SK-N-SH treated with all-trans-retinoic acid at 6 μM for 48 hours (cell line): ENCODE results near the gene CCSER1.

Source experiments
- ATAC-seq: fragments of 200-7000 bp; cut with Tn5 transposase; 3 replicates; pipeline ENCODE4 v1.9.1; 2020; ENCODE audit warnings: mild to moderate bottlenecking, moderate library complexity
- ARNTL ChIP-seq: fragments of 450-650 bp; formaldehyde crosslinking; IDR thresholded peaks from 2 replicates; pipeline ENCODE4 v1.5.0; 2020; ENCODE audit warnings: low read depth, mild to moderate bottlenecking, moderate library complexity, borderline replicate concordance
- CSDC2 ChIP-seq: fragments of 250-450 bp; sonication (Bioruptor Pico); IDR thresholded peaks from 2 replicates; pipeline ENCODE4 v1.5.0; 2020; ENCODE audit warnings: mild to moderate bottlenecking, moderate library complexity
- ESRRG ChIP-seq: fragments of 250-450 bp; sonication (Bioruptor Pico); IDR thresholded peaks from 2 replicates; pipeline ENCODE4 v1.6.1; 2021; ENCODE audit warnings: mild to moderate bottlenecking
- GLIS3 ChIP-seq: fragments of 250-450 bp; sonication (Bioruptor Pico); IDR thresholded peaks from 2 replicates; pipeline ENCODE4 v1.5.0; 2020; ENCODE audit warnings: mild to moderate bottlenecking, moderate library complexity
- ISL1 ChIP-seq: fragments of 250-450 bp; sonication (Bioruptor Pico); IDR thresholded peaks from 2 replicates; pipeline ENCODE4 v2.1.2; 2022; ENCODE audit warnings: mild to moderate bottlenecking, moderate library complexity
- PATZ1 ChIP-seq: fragments of 250-450 bp; sonication (Bioruptor Pico); IDR thresholded peaks from 2 replicates; pipeline ENCODE4 v1.8.0; 2020; ENCODE audit warnings: mild to moderate bottlenecking, moderate library complexity, borderline replicate concordance
- POU6F1 ChIP-seq: fragments of 250-450 bp; sonication (Bioruptor Pico); IDR thresholded peaks from 2 replicates; pipeline ENCODE4 v1.8.0; 2021; ENCODE audit warnings: low read depth, mild to moderate bottlenecking, moderate library complexity, borderline replicate concordance
- PPARA ChIP-seq: fragments of 250-450 bp; sonication (Bioruptor Pico); IDR thresholded peaks from 2 replicates; pipeline ENCODE4 v1.5.0; 2020; ENCODE audit warnings: mild to moderate bottlenecking, borderline replicate concordance
- RARB ChIP-seq: fragments of 250-450 bp; sonication (Bioruptor Pico); IDR thresholded peaks from 2 replicates; pipeline ENCODE4 v1.8.0; 2021; ENCODE audit warnings: mild to moderate bottlenecking, moderate library complexity
- SNAI2 ChIP-seq: fragments of 250-450 bp; sonication (Bioruptor Pico); IDR thresholded peaks from 2 replicates; pipeline ENCODE4 v1.5.0; 2020; ENCODE audit warnings: mild to moderate bottlenecking, moderate library complexity
- TCF4 ChIP-seq: fragments of 250-450 bp; sonication (Bioruptor Pico); IDR thresholded peaks from 2 replicates; pipeline ENCODE4 v1.8.0; 2021; ENCODE audit warnings: mild to moderate bottlenecking, moderate library complexity, borderline replicate concordance
- TOX ChIP-seq: fragments of 250-450 bp; sonication (Bioruptor Pico); IDR thresholded peaks from 2 replicates; pipeline ENCODE4 v1.8.0; 2021; ENCODE audit warnings: mild to moderate bottlenecking, moderate library complexity, borderline replicate concordance
- ZC3H10 ChIP-seq: fragments of 250-450 bp; sonication (Bioruptor Pico); IDR thresholded peaks from 2 replicates; pipeline ENCODE4 v1.5.1; 2021; ENCODE audit warnings: mild to moderate bottlenecking, moderate library complexity
- ZFP3 ChIP-seq: fragments of 250-450 bp; sonication (Bioruptor Pico); IDR thresholded peaks from 2 replicates; pipeline ENCODE4 v1.5.0; 2020; ENCODE audit warnings: mild to moderate bottlenecking, moderate library complexity
- ZFP30 ChIP-seq: fragments of 450-650 bp; formaldehyde crosslinking; IDR thresholded peaks from 2 replicates; pipeline ENCODE4 v1.5.0; 2022; ENCODE audit warnings: mild to moderate bottlenecking, moderate library complexity
- ZNF565 ChIP-seq: fragments of 450-650 bp; formaldehyde crosslinking; conservative IDR thresholded peaks from 2 replicates; pipeline ENCODE4 v1.5.0; 2020; ENCODE audit warnings: low read depth, mild to moderate bottlenecking, moderate library complexity
- ZNF8 ChIP-seq: fragments of 450-650 bp; formaldehyde crosslinking; IDR thresholded peaks from 2 replicates; pipeline ENCODE4 v1.5.0; 2020; ENCODE audit warnings: mild to moderate bottlenecking, moderate library complexity
- TF ChIP-seq, protein P1 (sequence below): fragments of 250-450 bp; sonication (Bioruptor Pico); IDR thresholded peaks from 2 replicates; pipeline ENCODE4 v1.5.1; 2020; ENCODE audit warnings: low read depth, mild to moderate bottlenecking, moderate library complexity
- TF ChIP-seq, protein P2 (sequence below): fragments of 250-450 bp; sonication (Bioruptor Pico); IDR thresholded peaks from 2 replicates; pipeline ENCODE4 v1.5.0; 2020; ENCODE audit warnings: mild to moderate bottlenecking, moderate library complexity

CCSER1 gene

GRCh38 chr4:90542216-90542615 lies 415.0 kb downstream of the CCSER1 start:
- no peak for TF ChIP-seq ESRRG (CRISPR knock-in tag)
- peak; percentile 43 for TF ChIP-seq ISL1 (CRISPR knock-in tag)
- ATAC-seq = no peak

DNA sequence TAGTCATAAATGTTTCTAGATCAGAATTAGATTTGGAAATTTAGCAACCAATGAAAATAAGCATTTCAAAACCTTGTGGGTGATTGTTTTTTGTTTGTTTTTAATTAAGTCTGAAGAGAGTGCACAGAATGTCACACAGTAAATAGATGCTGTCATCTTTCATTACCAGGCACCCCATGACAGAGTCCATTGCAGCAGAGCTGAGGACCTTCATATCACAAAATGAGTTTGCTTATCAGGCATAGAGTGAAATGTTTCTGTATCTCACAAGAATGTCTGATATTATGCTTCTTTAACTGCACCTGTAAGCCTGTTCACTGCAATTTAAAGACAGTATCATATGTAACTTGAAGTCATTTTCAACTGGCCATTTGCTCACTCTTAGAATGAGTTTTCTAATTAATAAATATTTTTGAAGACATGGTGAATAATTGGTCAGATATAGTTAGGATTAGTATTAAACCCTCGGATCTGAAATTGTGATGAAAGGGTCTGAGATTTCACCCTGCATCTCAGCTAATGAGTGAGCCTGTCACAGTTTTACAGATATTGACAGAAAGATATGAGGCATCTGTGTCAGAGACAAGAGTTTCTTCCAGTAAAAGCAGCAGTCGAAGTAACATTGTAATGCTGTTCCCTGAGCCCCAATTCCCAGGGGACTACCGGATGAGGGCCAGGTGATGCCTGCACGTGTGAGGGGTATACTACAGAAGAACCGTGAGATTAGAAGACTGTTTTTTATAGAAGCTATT lies 416.4 kb downstream of the CCSER1 start:
- ATAC-seq = peak; percentile 59; the same call in 2 of the 3 replicates
- TF ChIP-seq ZC3H10 = no peak
- peak; percentile 61 for TF ChIP-seq ISL1 (CRISPR knock-in tag)
- no peak for TF ChIP-seq TOX
- 0 out of 2 replicates have a peak, but pooled peaks have one; percentile 8 for TF ChIP-seq SNAI2 (CRISPR knock-in tag)
- TF ChIP-seq TCF4 (CRISPR knock-in tag) = peak; percentile 63
- no peak for TF ChIP-seq ZFP30 (CRISPR knock-in tag)

- TF ChIP-seq ZC3H10 = no peak
- TF ChIP-seq ZFP30 (CRISPR knock-in tag) = no peak
- TF ChIP-seq RARB (CRISPR knock-in tag) = no peak
- TF ChIP-seq TOX = no peak
- TF ChIP-seq ZFP3 = no peak
- TF ChIP-seq ZNF565 (CRISPR knock-in tag) = no peak
- no peak for TF ChIP-seq SNAI2 (CRISPR knock-in tag)
- no peak for TF ChIP-seq ZNF8 (CRISPR knock-in tag)
- no peak for TF ChIP-seq CSDC2 (CRISPR knock-in tag)
- no peak for TF ChIP-seq ESRRG (CRISPR knock-in tag)
- TF ChIP-seq, protein P1, sequence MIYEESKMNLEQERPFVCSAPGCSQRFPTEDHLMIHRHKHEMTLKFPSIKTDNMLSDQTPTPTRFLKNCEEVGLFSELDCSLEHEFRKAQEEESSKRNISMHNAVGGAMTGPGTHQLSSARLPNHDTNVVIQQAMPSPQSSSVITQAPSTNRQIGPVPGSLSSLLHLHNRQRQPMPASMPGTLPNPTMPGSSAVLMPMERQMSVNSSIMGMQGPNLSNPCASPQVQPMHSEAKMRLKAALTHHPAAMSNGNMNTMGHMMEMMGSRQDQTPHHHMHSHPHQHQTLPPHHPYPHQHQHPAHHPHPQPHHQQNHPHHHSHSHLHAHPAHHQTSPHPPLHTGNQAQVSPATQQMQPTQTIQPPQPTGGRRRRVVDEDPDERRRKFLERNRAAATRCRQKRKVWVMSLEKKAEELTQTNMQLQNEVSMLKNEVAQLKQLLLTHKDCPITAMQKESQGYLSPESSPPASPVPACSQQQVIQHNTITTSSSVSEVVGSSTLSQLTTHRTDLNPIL = no peak
- TF ChIP-seq POU6F1 = no peak
- no peak for ATAC-seq
These were observed 417.4 kb downstream of the CCSER1 start for GRCh38 chr4:90544532-90545045.

- no peak for TF ChIP-seq ARNTL (CRISPR knock-in tag)
- TF ChIP-seq RARB (CRISPR knock-in tag) = no peak
- TF ChIP-seq POU6F1 = no peak
- TF ChIP-seq ZFP3 = no peak
- TF ChIP-seq ISL1 (CRISPR knock-in tag) = no peak
- TF ChIP-seq ZNF8 (CRISPR knock-in tag) = no peak
- TF ChIP-seq TCF4 (CRISPR knock-in tag) = no peak
- no peak for TF ChIP-seq GLIS3 (CRISPR knock-in tag)
- TF ChIP-seq, protein P1 = no peak
- no peak for TF ChIP-seq PATZ1 (CRISPR knock-in tag)
- TF ChIP-seq, all 23 proteins: peak for 0
- no peak for ATAC-seq
These were observed 418.2 kb downstream of the CCSER1 start for GRCh38 chr4:90545380-90545779.

DNA sequence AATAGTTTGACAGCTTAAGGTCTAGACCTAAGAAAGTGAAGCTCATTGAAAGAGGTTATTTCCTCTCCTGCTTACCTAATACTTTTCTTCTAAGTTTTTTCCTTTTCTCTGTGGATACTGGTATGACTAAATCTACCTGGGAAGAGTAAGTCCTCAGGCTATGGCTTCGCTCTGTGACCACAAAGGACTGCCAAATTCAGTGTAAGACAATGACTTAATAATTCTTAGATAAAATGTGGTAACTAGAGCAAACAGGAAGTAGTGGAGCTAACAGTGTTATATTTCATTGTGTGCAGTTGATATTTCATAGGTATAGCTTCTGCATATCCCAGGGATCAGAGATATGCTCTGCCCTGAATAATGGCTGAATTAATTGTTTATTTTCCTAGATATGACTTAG lies 418.9 kb downstream of the CCSER1 start:
- ATAC-seq = no peak
- TF ChIP-seq, protein P2, sequence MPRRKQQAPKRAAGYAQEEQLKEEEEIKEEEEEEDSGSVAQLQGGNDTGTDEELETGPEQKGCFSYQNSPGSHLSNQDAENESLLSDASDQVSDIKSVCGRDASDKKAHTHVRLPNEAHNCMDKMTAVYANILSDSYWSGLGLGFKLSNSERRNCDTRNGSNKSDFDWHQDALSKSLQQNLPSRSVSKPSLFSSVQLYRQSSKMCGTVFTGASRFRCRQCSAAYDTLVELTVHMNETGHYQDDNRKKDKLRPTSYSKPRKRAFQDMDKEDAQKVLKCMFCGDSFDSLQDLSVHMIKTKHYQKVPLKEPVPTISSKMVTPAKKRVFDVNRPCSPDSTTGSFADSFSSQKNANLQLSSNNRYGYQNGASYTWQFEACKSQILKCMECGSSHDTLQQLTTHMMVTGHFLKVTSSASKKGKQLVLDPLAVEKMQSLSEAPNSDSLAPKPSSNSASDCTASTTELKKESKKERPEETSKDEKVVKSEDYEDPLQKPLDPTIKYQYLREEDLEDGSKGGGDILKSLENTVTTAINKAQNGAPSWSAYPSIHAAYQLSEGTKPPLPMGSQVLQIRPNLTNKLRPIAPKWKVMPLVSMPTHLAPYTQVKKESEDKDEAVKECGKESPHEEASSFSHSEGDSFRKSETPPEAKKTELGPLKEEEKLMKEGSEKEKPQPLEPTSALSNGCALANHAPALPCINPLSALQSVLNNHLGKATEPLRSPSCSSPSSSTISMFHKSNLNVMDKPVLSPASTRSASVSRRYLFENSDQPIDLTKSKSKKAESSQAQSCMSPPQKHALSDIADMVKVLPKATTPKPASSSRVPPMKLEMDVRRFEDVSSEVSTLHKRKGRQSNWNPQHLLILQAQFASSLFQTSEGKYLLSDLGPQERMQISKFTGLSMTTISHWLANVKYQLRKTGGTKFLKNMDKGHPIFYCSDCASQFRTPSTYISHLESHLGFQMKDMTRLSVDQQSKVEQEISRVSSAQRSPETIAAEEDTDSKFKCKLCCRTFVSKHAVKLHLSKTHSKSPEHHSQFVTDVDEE (CRISPR knock-in tag) = no peak
- no peak for TF ChIP-seq TOX
- TF ChIP-seq POU6F1 = no peak
- no peak for TF ChIP-seq ZFP3
- TF ChIP-seq, protein P1 = no peak
- TF ChIP-seq PPARA = no peak
